ENCODE measurements around the gene EPB41L1. TPM values are rescaled to one million over a fixed set of nuclear protein-coding genes. Genes with fewer than 3 reads are reported as not detected.

The EPB41L1 gene
- total RNA-seq, 1 experiment from 2014 or later = 134 TPM

DNA sequence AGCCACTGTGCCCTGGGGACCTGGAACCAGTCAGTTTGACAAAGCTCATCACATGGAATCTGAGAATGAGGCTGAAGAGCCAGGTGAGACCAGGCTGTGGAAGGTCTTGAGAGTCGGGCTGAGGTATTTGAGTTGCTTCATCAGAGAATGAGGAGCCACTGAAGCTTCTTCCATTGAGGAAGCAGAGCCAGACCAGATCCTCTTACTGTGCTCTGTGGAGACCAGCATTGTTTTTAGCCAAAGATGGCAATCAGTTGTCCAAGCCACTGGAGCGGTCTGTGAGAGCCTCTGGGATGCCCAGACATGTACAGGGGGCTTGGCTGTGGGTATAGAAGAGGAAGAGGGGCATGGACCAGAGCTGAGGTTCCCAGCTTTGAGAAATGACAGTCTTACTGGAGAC, 6.1 kb upstream of the EPB41L1 start:
- POLR2A ChIA-PET (ENCODE audit: unreplicated experiment) = no interaction called here
- BruUV-seq (replicated peaks) = no TSS peak
- intact Hi-C loops (cut with micrococcal nuclease; ENCODE audit: unreplicated experiment) = no loop called here

DNA sequence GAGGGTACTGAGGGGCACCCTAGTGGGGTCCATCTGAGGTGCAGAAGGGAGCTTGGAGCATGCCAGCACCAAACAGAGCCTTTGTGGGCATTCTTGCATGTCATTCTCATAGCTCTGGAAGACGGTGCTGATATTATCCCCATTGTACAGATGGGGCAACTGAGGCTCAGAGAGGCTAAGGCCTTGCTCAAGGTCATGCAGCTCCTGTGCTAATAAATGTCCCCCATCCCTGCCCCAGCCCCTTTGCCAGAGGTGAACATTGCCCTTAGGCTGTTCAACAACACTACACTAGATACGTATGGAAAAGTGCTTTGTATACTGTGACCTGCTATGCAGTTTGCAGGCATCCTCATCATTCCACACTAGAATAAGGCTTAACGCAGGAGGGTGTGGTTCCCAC, 5.5 kb upstream of the EPB41L1 start:
- H3K4me3 ChIP-seq = no peak overlapping the region
- H3K4me1 ChIP-seq (replicated peaks; ENCODE audit: insufficient read depth) = peaks cover 25% of the 10 kb centered on the region
- DNase-seq = no peak
- TF ChIP-seq, protein P1, sequence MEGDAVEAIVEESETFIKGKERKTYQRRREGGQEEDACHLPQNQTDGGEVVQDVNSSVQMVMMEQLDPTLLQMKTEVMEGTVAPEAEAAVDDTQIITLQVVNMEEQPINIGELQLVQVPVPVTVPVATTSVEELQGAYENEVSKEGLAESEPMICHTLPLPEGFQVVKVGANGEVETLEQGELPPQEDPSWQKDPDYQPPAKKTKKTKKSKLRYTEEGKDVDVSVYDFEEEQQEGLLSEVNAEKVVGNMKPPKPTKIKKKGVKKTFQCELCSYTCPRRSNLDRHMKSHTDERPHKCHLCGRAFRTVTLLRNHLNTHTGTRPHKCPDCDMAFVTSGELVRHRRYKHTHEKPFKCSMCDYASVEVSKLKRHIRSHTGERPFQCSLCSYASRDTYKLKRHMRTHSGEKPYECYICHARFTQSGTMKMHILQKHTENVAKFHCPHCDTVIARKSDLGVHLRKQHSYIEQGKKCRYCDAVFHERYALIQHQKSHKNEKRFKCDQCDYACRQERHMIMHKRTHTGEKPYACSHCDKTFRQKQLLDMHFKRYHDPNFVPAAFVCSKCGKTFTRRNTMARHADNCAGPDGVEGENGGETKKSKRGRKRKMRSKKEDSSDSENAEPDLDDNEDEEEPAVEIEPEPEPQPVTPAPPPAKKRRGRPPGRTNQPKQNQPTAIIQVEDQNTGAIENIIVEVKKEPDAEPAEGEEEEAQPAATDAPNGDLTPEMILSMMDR (conservative IDR thresholded peaks at IDR 0.05) = no peak
- TF ChIP-seq EZH2 (IDR thresholded peaks at IDR 0.05; ENCODE audit: low read depth) = no peak
- CTCF ChIA-PET = interaction anchor here (1.0 to 1.3 kb wide), 2 partner anchors 154 to 194 kb away, joined by 4 read pairs; partner anchors contain the start of gene SCAND1
- H3K4me2 ChIP-seq = no peak overlapping the region
- no peaks in the 10 kb centered on the region for H3K9me3 ChIP-seq (ENCODE audit: insufficient read depth, low read depth)
- no peak overlapping the region for H3K27ac ChIP-seq
- H4K20me1 ChIP-seq (ENCODE audit: insufficient read depth) = no peaks in the 10 kb centered on the region
- no peaks in the 10 kb centered on the region for H3K36me3 ChIP-seq (ENCODE audit: low read depth)
- no peaks in the 10 kb centered on the region for H3K9me2 ChIP-seq (ENCODE audit: insufficient read depth)
- peaks cover 19% of the 10 kb centered on the region for H3F3A ChIP-seq (ENCODE audit: insufficient read depth, low read depth)
- POLR2A ChIA-PET (ENCODE audit: unreplicated experiment) = interaction anchor here (0.8 kb wide), 1 partner anchor 96 kb away, joined by 4 read pairs; no protein-coding TSS in a partner anchor
- no peaks in the 10 kb centered on the region for H3K27me3 ChIP-seq (ENCODE audit: insufficient read depth, low read depth)
- H2AFZ ChIP-seq = no peak overlapping the region
- H3K79me2 ChIP-seq (ENCODE audit: low read depth) = no peaks in the 10 kb centered on the region
- intact Hi-C loops (cut with micrococcal nuclease; ENCODE audit: unreplicated experiment) = no loop called here
- no TSS peak for BruUV-seq (replicated peaks)

More for the DNA sequence above, 6.1 kb upstream of the EPB41L1 start:
- Histone ChIP-seq H3K4me1 (replicated peaks; ENCODE audit: insufficient read depth) (peaks cover 19% of the 10 kb centered on the region), H3K27ac (no peak overlapping the region), H3K4me3 (no peak overlapping the region), H3K36me3 (ENCODE audit: low read depth) (no peaks in the 10 kb centered on the region), H3K9me3 (ENCODE audit: insufficient read depth, low read depth) (no peaks in the 10 kb centered on the region), H3K27me3 (ENCODE audit: insufficient read depth, low read depth) (no peaks in the 10 kb centered on the region), H2AFZ (no peak overlapping the region), H4K20me1 (ENCODE audit: insufficient read depth) (no peaks in the 10 kb centered on the region), H3F3A (ENCODE audit: insufficient read depth, low read depth) (peaks cover 13% of the 10 kb centered on the region; the same call in 1 of the 2 replicates), H3K79me2 (ENCODE audit: low read depth) (no peaks in the 10 kb centered on the region), H3K9me2 (ENCODE audit: insufficient read depth) (no peaks in the 10 kb centered on the region), H3K4me2 (no peak overlapping the region)
- no peak for DNase-seq
- TF ChIP-seq, protein P1 (conservative IDR thresholded peaks at IDR 0.05) = no peak
- TF ChIP-seq EZH2 (IDR thresholded peaks at IDR 0.05; ENCODE audit: low read depth) = no peak
- CTCF ChIA-PET = interaction anchor here (2.6 kb wide), 1 partner anchor 156 kb away, joined by 7 read pairs; no protein-coding TSS in a partner anchor

DNA sequence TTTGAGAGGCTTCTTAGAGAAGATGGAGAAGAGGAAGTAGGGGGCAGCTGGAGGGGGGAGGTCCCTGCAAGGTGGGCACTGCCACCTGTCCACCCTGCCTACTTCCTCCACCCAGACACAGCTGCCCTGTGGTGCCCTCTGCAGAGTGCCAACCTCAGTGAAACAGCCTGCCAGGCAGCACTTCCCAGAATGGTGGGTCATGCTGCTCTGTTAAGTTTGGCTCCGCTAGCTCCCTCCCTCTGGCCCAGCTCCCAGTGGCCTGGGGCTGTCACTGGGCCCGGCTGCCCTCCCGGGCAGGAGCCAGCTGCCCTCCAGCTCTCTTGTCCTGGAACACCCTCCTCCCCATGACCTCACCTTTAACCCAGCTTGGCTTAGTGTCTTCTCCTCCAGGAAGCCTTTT, 5.1 kb upstream of the EPB41L1 start:
- Histone ChIP-seq H3K4me2 (no peak overlapping the region), H3K9me2 (ENCODE audit: insufficient read depth) (no peaks in the 10 kb centered on the region), H3K4me1 (replicated peaks; ENCODE audit: insufficient read depth) (peaks cover 28% of the 10 kb centered on the region), H3K27me3 (ENCODE audit: insufficient read depth, low read depth) (no peaks in the 10 kb centered on the region), H3K9me3 (ENCODE audit: insufficient read depth, low read depth) (no peaks in the 10 kb centered on the region), H2AFZ (no peak overlapping the region), H3F3A (ENCODE audit: insufficient read depth, low read depth) (peaks cover 22% of the 10 kb centered on the region), H3K4me3 (no peak overlapping the region), H4K20me1 (ENCODE audit: insufficient read depth) (no peaks in the 10 kb centered on the region), H3K27ac (no peak overlapping the region), H3K36me3 (ENCODE audit: low read depth) (no peaks in the 10 kb centered on the region), H3K79me2 (ENCODE audit: low read depth) (no peaks in the 10 kb centered on the region)
- TF ChIP-seq EZH2 (IDR thresholded peaks at IDR 0.05; ENCODE audit: low read depth) = no peak
- TF ChIP-seq, protein P1 (conservative IDR thresholded peaks at IDR 0.05) = no peak
- BruUV-seq (replicated peaks) = no TSS peak
- peak in 1 of 2 experiments; percentile 59 for DNase-seq
- CTCF ChIA-PET = interaction anchor here (1.0 to 1.3 kb wide), 2 partner anchors 155 to 195 kb away, joined by 4 read pairs; partner anchors contain the start of gene SCAND1
- intact Hi-C loops (cut with micrococcal nuclease; ENCODE audit: unreplicated experiment) = no loop called here
- POLR2A ChIA-PET (ENCODE audit: unreplicated experiment) = interaction anchor here (0.8 kb wide), 1 partner anchor 96 kb away, joined by 4 read pairs; no protein-coding TSS in a partner anchor
